Measurements from ENCODE around the gene ZNF692.

Gene ZNF692

DNA sequence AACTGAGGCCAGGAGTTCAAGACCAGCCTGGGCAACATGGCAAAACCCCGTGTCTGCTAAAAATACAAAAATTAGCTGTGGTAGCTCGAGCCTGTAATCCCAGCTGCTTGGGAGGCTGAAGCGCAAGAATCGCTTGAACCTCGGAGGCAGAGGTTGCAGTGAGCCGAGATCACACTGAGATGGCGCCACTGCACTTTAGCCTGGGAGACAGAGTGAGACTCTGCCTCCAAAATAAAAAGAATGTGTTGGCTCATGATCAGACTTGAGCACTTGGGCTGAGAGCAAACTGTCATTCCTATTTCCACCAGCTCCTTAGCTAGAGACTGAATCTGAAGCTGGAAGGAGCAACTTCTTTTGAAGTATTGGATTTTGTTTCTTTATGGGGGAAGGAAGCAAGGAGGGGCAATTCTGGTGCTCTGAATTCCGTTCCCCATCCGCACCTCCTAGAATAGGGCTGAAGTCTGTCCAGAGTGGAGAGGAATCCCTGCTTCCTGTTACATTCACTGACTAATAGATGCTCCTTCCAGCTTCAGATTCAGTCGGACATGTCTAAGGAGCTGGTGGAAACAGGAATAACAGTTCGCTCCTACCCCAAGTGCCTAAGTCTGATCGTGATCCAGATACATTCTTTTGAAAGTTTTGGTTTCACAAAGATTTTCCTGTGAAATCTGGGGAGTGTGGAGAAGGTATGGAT, 17.0 kb downstream of the ZNF692 start:
- no peak overlapping the region for H3K27ac ChIP-seq
- no peak overlapping the region for H3K4me3 ChIP-seq (IDR thresholded peaks at IDR 0.05; ENCODE audit: insufficient read depth, low read depth, low read length)
- peaks cover 26% of the 10 kb centered on the region for H3K4me1 ChIP-seq (ENCODE audit: low read depth, poor library complexity, severe bottlenecking)
- H4K20me1 ChIP-seq (ENCODE audit: insufficient read depth): no peaks in the 10 kb centered on the region
- no peaks in the 10 kb centered on the region for H3K27me3 ChIP-seq (ENCODE audit: insufficient read depth, low read depth)
- TF ChIP-seq, protein P1, sequence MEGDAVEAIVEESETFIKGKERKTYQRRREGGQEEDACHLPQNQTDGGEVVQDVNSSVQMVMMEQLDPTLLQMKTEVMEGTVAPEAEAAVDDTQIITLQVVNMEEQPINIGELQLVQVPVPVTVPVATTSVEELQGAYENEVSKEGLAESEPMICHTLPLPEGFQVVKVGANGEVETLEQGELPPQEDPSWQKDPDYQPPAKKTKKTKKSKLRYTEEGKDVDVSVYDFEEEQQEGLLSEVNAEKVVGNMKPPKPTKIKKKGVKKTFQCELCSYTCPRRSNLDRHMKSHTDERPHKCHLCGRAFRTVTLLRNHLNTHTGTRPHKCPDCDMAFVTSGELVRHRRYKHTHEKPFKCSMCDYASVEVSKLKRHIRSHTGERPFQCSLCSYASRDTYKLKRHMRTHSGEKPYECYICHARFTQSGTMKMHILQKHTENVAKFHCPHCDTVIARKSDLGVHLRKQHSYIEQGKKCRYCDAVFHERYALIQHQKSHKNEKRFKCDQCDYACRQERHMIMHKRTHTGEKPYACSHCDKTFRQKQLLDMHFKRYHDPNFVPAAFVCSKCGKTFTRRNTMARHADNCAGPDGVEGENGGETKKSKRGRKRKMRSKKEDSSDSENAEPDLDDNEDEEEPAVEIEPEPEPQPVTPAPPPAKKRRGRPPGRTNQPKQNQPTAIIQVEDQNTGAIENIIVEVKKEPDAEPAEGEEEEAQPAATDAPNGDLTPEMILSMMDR (conservative IDR thresholded peaks at IDR 0.05; ENCODE audit: low read depth, low read length): 0 out of 2 replicates have a peak, but pooled peaks have one; percentile 32
- H2AFZ ChIP-seq (ENCODE audit: low read depth): no peak overlapping the region
- no peak overlapping the region for H3K4me2 ChIP-seq
- H3K9ac ChIP-seq: no peak overlapping the region
- 0 out of 2 replicates have a peak, but pooled peaks cover 3% of the 10 kb centered on the region for H3K36me3 ChIP-seq (ENCODE audit: insufficient read depth)
- H3K79me2 ChIP-seq (ENCODE audit: insufficient read depth, low read depth): peaks cover 15% of the 10 kb centered on the region; the same call in 1 of the 2 replicates

DNA sequence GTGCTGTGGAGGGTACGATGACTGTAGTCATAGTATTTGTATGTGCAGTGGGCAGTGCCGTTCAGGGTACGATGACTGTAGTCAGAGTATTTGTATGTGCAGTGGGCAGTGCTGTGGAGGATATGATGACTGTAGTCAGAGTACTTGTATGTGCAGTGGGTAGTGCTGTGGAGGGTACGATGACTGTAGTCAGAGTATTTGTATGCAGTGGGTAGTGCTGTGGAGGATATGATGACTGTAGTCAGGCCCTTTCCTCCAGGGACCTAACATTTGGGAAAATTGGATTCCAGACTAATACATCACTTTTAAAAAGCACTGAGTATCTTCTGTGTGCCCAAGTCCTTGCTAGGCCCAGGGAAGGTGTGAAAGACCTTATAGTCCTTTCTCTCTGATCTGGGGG, 17.9 kb downstream of the ZNF692 start:
- Histone ChIP-seq H3K9ac (no peak overlapping the region), H3K27ac (no peak overlapping the region), H4K20me1 (ENCODE audit: insufficient read depth) (no peaks in the 10 kb centered on the region), H3K4me3 (IDR thresholded peaks at IDR 0.05; ENCODE audit: insufficient read depth, low read depth, low read length) (no peak overlapping the region), H3K36me3 (ENCODE audit: insufficient read depth) (no peaks in the 10 kb centered on the region), H3K27me3 (ENCODE audit: insufficient read depth, low read depth) (no peaks in the 10 kb centered on the region), H3K4me2 (no peak overlapping the region), H3K4me1 (ENCODE audit: low read depth, poor library complexity, severe bottlenecking) (peaks cover 26% of the 10 kb centered on the region), H2AFZ (ENCODE audit: low read depth) (no peak overlapping the region), H3K79me2 (ENCODE audit: insufficient read depth, low read depth) (peaks cover 15% of the 10 kb centered on the region; the same call in 1 of the 2 replicates)
- TF ChIP-seq, protein P1 (conservative IDR thresholded peaks at IDR 0.05; ENCODE audit: low read depth, low read length): no peak

DNA sequence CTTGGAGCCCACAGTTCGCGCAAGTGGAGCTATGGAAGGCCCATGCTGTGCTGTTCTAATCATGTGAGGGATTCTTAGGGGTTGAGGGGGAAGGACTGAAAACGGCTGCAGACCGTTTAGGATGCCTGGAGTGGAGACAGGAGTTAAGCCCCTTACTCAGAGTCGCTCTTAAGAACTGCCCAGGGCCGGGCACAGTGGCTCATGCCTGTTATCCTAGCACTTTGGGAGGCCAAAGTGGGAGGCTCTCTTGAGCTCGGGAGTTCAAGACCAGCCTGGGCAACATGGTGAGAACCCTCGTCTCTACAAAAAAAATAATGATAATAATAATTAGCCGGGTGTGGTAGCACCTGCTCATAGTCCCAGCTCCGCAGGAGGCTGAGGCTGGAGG, 19.7 kb downstream of the ZNF692 start:
- Histone ChIP-seq H3K27me3 (ENCODE audit: insufficient read depth, low read depth) (no peaks in the 10 kb centered on the region), H3K27ac (peak overlapping the region; percentile 79), H4K20me1 (ENCODE audit: insufficient read depth) (no peaks in the 10 kb centered on the region), H2AFZ (ENCODE audit: low read depth) (peak overlapping the region; percentile 89), H3K4me3 (IDR thresholded peaks at IDR 0.05; ENCODE audit: insufficient read depth, low read depth, low read length) (peak overlapping the region; percentile 91), H3K4me2 (peak overlapping the region; percentile 71), H3K79me2 (ENCODE audit: insufficient read depth, low read depth) (peaks cover 15% of the 10 kb centered on the region; the same call in 1 of the 2 replicates), H3K9ac (peak overlapping the region; percentile 77; the same call in 1 of the 2 replicates), H3K4me1 (ENCODE audit: low read depth, poor library complexity, severe bottlenecking) (peaks cover 26% of the 10 kb centered on the region), H3K36me3 (ENCODE audit: insufficient read depth) (no peaks in the 10 kb centered on the region)
- TF ChIP-seq, protein P1 (conservative IDR thresholded peaks at IDR 0.05; ENCODE audit: low read depth, low read length): no peak

DNA sequence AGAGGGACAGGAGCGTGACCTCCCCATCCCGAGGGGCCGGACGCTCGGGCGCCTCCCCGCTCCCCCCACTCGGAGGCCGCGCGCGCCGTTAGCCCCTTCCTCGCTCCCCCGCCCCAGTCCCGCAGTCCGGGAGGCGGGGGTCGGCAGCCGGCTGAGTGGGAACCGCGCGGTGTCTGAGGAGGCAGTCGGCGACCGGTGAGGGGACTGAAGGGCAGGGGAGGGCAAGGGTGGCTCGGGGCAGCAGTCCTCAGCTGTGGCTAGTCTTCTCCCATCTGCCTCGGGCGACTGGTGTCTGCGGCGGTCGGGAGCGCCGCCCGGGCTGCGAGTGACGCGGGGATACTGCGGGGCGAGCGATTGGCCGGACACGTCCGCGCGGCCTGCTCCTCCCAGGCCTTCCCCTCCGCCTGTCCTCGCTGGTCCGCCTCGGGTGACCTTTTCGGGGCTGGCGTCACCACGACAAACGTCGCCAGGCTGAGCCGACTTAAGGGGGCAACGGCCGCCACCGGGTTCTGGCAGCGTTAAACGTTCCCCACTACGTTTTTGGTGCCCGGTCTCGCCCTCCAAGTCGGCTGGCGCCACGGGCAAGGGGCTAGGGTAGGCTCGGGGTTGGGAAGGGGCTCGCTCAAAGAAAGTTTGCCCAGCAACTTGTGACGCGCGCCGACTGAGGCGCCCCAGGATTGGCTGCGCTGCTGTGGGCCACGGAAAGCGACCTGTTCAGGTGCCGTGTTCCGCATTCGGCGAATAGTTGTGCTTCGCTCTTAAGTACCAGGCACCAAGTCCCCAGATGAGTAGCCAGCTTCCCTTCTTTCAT, 20.3 kb downstream of the ZNF692 start:
- Histone ChIP-seq H3K4me2 (peak overlapping the region; percentile 71), H3K27ac (peak overlapping the region; percentile 79), H3K36me3 (ENCODE audit: insufficient read depth) (no peaks in the 10 kb centered on the region), H3K27me3 (ENCODE audit: insufficient read depth, low read depth) (no peaks in the 10 kb centered on the region), H4K20me1 (ENCODE audit: insufficient read depth) (no peaks in the 10 kb centered on the region), H3K79me2 (ENCODE audit: insufficient read depth, low read depth) (peaks cover 15% of the 10 kb centered on the region; the same call in 1 of the 2 replicates), H2AFZ (ENCODE audit: low read depth) (peak overlapping the region; percentile 89), H3K9ac (peak overlapping the region; percentile 77), H3K4me3 (IDR thresholded peaks at IDR 0.05; ENCODE audit: insufficient read depth, low read depth, low read length) (peak overlapping the region; percentile 93), H3K4me1 (ENCODE audit: low read depth, poor library complexity, severe bottlenecking) (peaks cover 26% of the 10 kb centered on the region)
- TF ChIP-seq, protein P1 (conservative IDR thresholded peaks at IDR 0.05; ENCODE audit: low read depth, low read length): no peak

Data from KMS-11 (cell line).